H9 (cell line): ENCODE data around the gene SPRN. TPM values are rescaled to one million over a fixed set of nuclear protein-coding genes. Genes with fewer than 3 reads are reported as not detected.
"Not testable (repeated sequence)": the region's sequence is repeated elsewhere in the genome, so short reads cannot be mapped to it uniquely, and the experiment has no call there.

Experiments
- DNase-seq: peaks from one replicate; pipeline ENCODE4 v3.0.0-alpha.2; 2017
- H2AFZ ChIP-seq: one replicate; pipeline ENCODE4 v1.6.1; 2013; ENCODE audit warnings: mild to moderate bottlenecking, low read length, control low read depth, moderate library complexity
- H2AK5ac ChIP-seq: 2 replicates; pipeline ENCODE4 v1.6.1; 2013; ENCODE audit warnings: low read length, control low read depth, mixed read lengths; ENCODE audit not compliant: insufficient read length
- H2BK120ac ChIP-seq: one replicate; pipeline ENCODE4 v1.6.1; 2013; ENCODE audit warnings: low read depth, mild to moderate bottlenecking, low read length, control low read depth, inconsistent platforms; ENCODE audit not compliant: poor library complexity, severe bottlenecking
- H2BK12ac ChIP-seq: 2 replicates; pipeline ENCODE4 v1.6.1; 2013; ENCODE audit warnings: low read length, control low read depth, mixed read lengths, low read depth; ENCODE audit not compliant: insufficient read length
- H2BK15ac ChIP-seq: 2 replicates; pipeline ENCODE4 v1.6.1; 2013; ENCODE audit warnings: low read depth, low read length, control low read depth
- H2BK20ac ChIP-seq: one replicate; pipeline ENCODE4 v1.6.1; 2013; ENCODE audit warnings: low read depth, mild to moderate bottlenecking, low read length, control low read depth, inconsistent platforms; ENCODE audit not compliant: poor library complexity, severe bottlenecking
- H2BK5ac ChIP-seq: 2 replicates; pipeline ENCODE4 v1.6.1; 2013; ENCODE audit warnings: low read length, control low read depth, mixed read lengths; ENCODE audit not compliant: insufficient read length
- H3K14ac ChIP-seq: 2 replicates; pipeline ENCODE4 v1.6.1; 2013; ENCODE audit warnings: low read length, control low read depth; ENCODE audit not compliant: insufficient read depth
- H3K18ac ChIP-seq: 2 replicates; pipeline ENCODE4 v1.6.1; 2013; ENCODE audit warnings: low read depth, mild to moderate bottlenecking, mixed read lengths, low read length, control low read depth; ENCODE audit not compliant: insufficient read length
- H3K23ac ChIP-seq: 2 replicates; pipeline ENCODE4 v1.6.1; 2013; ENCODE audit warnings: low read length, control low read depth, mixed read lengths, low read depth; ENCODE audit not compliant: insufficient read length
- H3K23me2 ChIP-seq: 2 replicates; pipeline ENCODE4 v1.6.1; 2013; ENCODE audit warnings: low read depth, mild to moderate bottlenecking, mixed read lengths, low read length, control low read depth; ENCODE audit not compliant: insufficient read length, poor library complexity, severe bottlenecking
- H3K27ac ChIP-seq: 2 replicates; pipeline ENCODE4 v1.5.1; 2013; ENCODE audit warnings: low read length, control low read depth, mixed read lengths, low read depth; ENCODE audit not compliant: insufficient read length
- H3K27me3 ChIP-seq: 2 replicates; pipeline ENCODE4 v1.6.1; 2013; ENCODE audit warnings: low read length, control low read depth, inconsistent platforms; ENCODE audit not compliant: insufficient read depth
- H3K4ac ChIP-seq: 2 replicates; pipeline ENCODE4 v1.6.1; 2013; ENCODE audit warnings: low read depth, mild to moderate bottlenecking, control low read depth, inconsistent platforms, low read length, moderate library complexity
- H3K4me1 ChIP-seq: 2 replicates; pipeline ENCODE4 v1.6.1; 2013; ENCODE audit warnings: low read length, control low read depth, inconsistent platforms; ENCODE audit not compliant: insufficient read depth
- H3K4me2 ChIP-seq: 2 replicates; pipeline ENCODE4 v1.6.1; 2013; ENCODE audit warnings: low read length, control low read depth, mixed read lengths; ENCODE audit not compliant: insufficient read length, insufficient read depth
- H3K56ac ChIP-seq: 2 replicates; pipeline ENCODE4 v1.6.1; 2013; ENCODE audit warnings: low read depth, mild to moderate bottlenecking, mixed read lengths, low read length, control low read depth; ENCODE audit not compliant: insufficient read length
- H3K79me1 ChIP-seq: 2 replicates; pipeline ENCODE4 v1.6.1; 2013; ENCODE audit warnings: low read depth, mild to moderate bottlenecking, moderate library complexity, low read length, control low read depth, inconsistent platforms; ENCODE audit not compliant: insufficient read depth, poor library complexity, severe bottlenecking
- H3K79me2 ChIP-seq: 2 replicates; pipeline ENCODE4 v1.6.1; 2013; ENCODE audit warnings: low read length, control low read depth, inconsistent platforms; ENCODE audit not compliant: insufficient read depth
- H3K9ac ChIP-seq: 2 replicates; pipeline ENCODE4 v1.6.1; 2013; ENCODE audit warnings: low read length, control low read depth, mixed read lengths; ENCODE audit not compliant: insufficient read length; ENCODE audit errors: extremely low read depth
- H3K9me3 ChIP-seq: one replicate; pipeline ENCODE4 v1.6.1; 2013; ENCODE audit warnings: low read depth, low read length, inconsistent platforms; ENCODE audit not compliant: control insufficient read depth
- H3T11ph ChIP-seq: one replicate; pipeline ENCODE4 v1.6.1; 2013; ENCODE audit warnings: mild to moderate bottlenecking, low read length, control low read depth, inconsistent platforms
- H4K20me1 ChIP-seq: one replicate; pipeline ENCODE4 v1.6.1; 2013; ENCODE audit not compliant: control insufficient read depth, insufficient read length, insufficient read depth
- H4K5ac ChIP-seq: 2 replicates; pipeline ENCODE4 v1.6.1; 2013; ENCODE audit warnings: low read depth, mild to moderate bottlenecking, mixed read lengths, low read length, control low read depth; ENCODE audit not compliant: insufficient read length
- H4K8ac ChIP-seq: replicated peaks from 2 replicates; pipeline ENCODE4 v1.6.1; 2013; ENCODE audit warnings: low read length, control low read depth, mixed read lengths, low read depth; ENCODE audit not compliant: insufficient read length
- H4K91ac ChIP-seq: 2 replicates; pipeline ENCODE4 v1.6.1; 2013; ENCODE audit warnings: low read depth, mild to moderate bottlenecking, moderate library complexity, mixed read lengths, low read length, control low read depth; ENCODE audit not compliant: insufficient read length
- H3K27ac Mint-ChIP-seq, 3 experiments: 2 replicates in 2 of 3; 3 replicates in 1 of 3; pipeline ENCODE4 v1.8.0; 2020 to 2021; ENCODE audit warnings: mixed read lengths in 3 of 3, mild to moderate bottlenecking in 1 of 3, moderate library complexity in 1 of 3
- H3K27me3 Mint-ChIP-seq: 2 replicates; pipeline ENCODE4 v1.8.0; 2021; ENCODE audit warnings: low read depth, mild to moderate bottlenecking, moderate library complexity, mixed read lengths
- H3K36me3 Mint-ChIP-seq, 3 experiments: 2 replicates in 2 of 3; 3 replicates in 1 of 3; pipeline ENCODE4 v1.8.0; 2020 to 2021; ENCODE audit warnings: low read depth in 3 of 3, mixed read lengths in 3 of 3; ENCODE audit not compliant: insufficient read depth in 1 of 3
- H3K4me1 Mint-ChIP-seq, 2 experiments: 2 replicates each; pipeline ENCODE4 v1.8.0; 2020; ENCODE audit warnings: mixed read lengths in 2 of 2
- H3K4me3 Mint-ChIP-seq, 2 experiments: 2 replicates in 1 of 2; 3 replicates in 1 of 2; pipeline ENCODE4 v1.8.0; 2020 to 2021; ENCODE audit warnings: mild to moderate bottlenecking in 2 of 2, mixed read lengths in 2 of 2, moderate library complexity in 1 of 2
- H3K9me3 Mint-ChIP-seq, 2 experiments: 2 replicates in 1 of 2; 3 replicates in 1 of 2; pipeline ENCODE4 v1.8.0; 2020; ENCODE audit warnings: mild to moderate bottlenecking in 2 of 2, mixed read lengths in 2 of 2, moderate library complexity in 1 of 2
- WGBS: extraction: QIAGEN DNeasy Blood & Tissue Kit; methylation state at CpG from one replicate; pipeline ENCODE4 v1.1.7; 2013; ENCODE audit warnings: missing lambda C conversion rate, low lambda C conversion rate, mixed read lengths; ENCODE audit not compliant: insufficient read length; ENCODE audit errors: extremely low coverage; 5-methylcytosine and 5-hydroxymethylcytosine counted together
- total RNA-seq: library from RNA; stranded (reverse); gene quantifications from 2 replicates; pipeline ENCODE4 v1.2.1, GENCODE V29; 2021

The SPRN gene
- total RNA-seq, 1 experiment from 2014 or later = 0.42 TPM

DNA sequence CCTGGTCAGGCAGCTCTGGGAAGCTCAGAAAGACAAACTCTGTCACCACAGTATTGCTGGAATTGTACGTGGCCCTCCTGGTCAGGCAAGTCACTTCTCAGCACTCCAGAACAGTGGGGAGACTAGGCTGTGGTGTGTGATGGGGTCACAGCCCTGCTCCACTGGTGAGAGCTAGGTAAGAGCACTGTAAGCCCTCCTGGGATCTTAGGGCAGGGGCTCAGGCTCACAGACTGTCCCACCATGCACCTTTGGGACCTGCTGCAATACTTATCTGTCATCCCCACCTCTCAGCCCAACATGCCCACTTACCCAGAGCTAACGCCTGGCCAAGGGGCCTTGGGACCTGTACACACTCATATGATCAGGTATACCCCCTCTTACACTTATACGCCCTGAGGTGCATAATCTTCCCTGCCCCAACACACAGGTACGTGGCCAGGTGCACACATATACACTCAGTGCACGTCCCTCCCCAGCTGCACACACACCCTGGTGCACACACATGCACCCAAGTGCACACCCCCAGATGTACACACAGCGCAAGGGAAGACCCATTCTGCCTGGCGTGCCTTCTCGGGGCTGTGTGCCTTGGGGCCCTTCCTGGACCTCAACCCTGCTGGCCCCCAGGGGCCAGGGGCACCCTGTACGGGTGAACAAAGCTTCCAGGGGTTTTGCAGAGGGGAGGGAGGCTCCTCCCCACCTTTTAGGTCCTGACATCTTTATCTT lies 7.6 kb upstream of the SPRN start:
- not testable (repeated sequence) for H3K27ac Mint-ChIP-seq, H4K91ac ChIP-seq, H3K18ac ChIP-seq, H3K9ac ChIP-seq, H4K8ac ChIP-seq, H3T11ph ChIP-seq, H4K5ac ChIP-seq, H3K4me1 ChIP-seq, H3K23ac ChIP-seq, H3K79me1 ChIP-seq, H3K56ac ChIP-seq, H3K4me1 Mint-ChIP-seq, H2BK20ac ChIP-seq, H3K4me3 Mint-ChIP-seq, H2AFZ ChIP-seq, H3K27me3 Mint-ChIP-seq, H3K9me3 ChIP-seq, H2BK12ac ChIP-seq, H2BK5ac ChIP-seq, H2BK15ac ChIP-seq, H3K14ac ChIP-seq, H2BK120ac ChIP-seq, H3K4ac ChIP-seq, H4K20me1 ChIP-seq, H3K4me2 ChIP-seq, H3K27ac ChIP-seq, H3K23me2 ChIP-seq, DNase-seq, H3K79me2 ChIP-seq, H3K27me3 ChIP-seq, H3K36me3 Mint-ChIP-seq, H2AK5ac ChIP-seq
- no CpG with 5 or more reads among the region's 9 CpGs for WGBS
- peaks cover 30 to 38% of the 10 kb centered on the region in 2 experiments for H3K9me3 Mint-ChIP-seq

DNA sequence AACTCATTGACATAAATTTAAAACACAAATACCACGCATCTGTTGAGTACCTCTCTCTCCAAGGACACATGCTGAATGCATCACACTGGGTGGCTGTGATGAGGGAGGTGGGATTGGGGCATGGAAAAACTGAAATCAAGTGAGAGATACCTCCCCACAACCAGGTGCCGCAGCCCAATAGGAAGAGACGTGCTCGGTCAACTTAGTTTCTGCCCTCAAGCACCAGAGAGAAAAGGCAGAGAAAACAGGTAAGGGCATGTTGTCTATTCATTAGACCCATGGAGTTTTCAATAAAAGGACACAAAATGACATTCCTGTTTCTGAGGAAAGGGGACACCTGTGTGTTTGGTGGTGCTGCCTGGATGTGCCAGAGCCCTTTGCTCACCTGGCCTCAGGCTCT lies 5.1 kb upstream of the SPRN start:
- not testable (repeated sequence) for H3K27ac Mint-ChIP-seq

More for the DNA sequence above, 5.1 kb upstream of the SPRN start:
- H4K5ac ChIP-seq, H3K4me3 Mint-ChIP-seq, H3T11ph ChIP-seq, H2BK12ac ChIP-seq, H4K20me1 ChIP-seq, H2BK5ac ChIP-seq, H2AK5ac ChIP-seq, H3K9ac ChIP-seq, H2AFZ ChIP-seq, H3K4me1 Mint-ChIP-seq, H3K4me1 ChIP-seq, H3K23ac ChIP-seq, H3K79me1 ChIP-seq, H2BK20ac ChIP-seq, H2BK15ac ChIP-seq, H4K91ac ChIP-seq, H3K18ac ChIP-seq, H3K23me2 ChIP-seq, H2BK120ac ChIP-seq, H3K27ac ChIP-seq, H3K9me3 ChIP-seq, H3K56ac ChIP-seq, H3K14ac ChIP-seq, DNase-seq, H3K27me3 ChIP-seq, H3K36me3 Mint-ChIP-seq, H4K8ac ChIP-seq, H3K4ac ChIP-seq, H3K27me3 Mint-ChIP-seq, H3K79me2 ChIP-seq, H3K4me2 ChIP-seq: not testable (repeated sequence)
- no CpG with 5 or more reads among the region's 4 CpGs for WGBS
- H3K9me3 Mint-ChIP-seq = peaks cover 17 to 24% of the 10 kb centered on the region in 2 experiments
